Left ventricle myocardium inferior (tissue), 1 donor: ENCODE measurements around the gene THSD7B. TPM values are rescaled to one million over a fixed set of nuclear protein-coding genes. Genes with fewer than 3 reads are reported as not detected.

Experiments used
- DNase-seq: peaks from one replicate; pipeline ENCODE4 v3.0.0-alpha.2; 2020
- H3K27ac ChIP-seq: fragments of 200-600 bp; replicated peaks from 2 replicates; pipeline ENCODE4 v1.8.0; 2021
- H3K27me3 ChIP-seq: fragments of 200-600 bp; 2 replicates; pipeline ENCODE4 v1.8.0; 2021; ENCODE audit warnings: low read depth
- H3K36me3 ChIP-seq: fragments of 200-600 bp; 2 replicates; pipeline ENCODE4 v1.8.0; 2021
- H3K4me1 ChIP-seq: fragments of 200-600 bp; 2 replicates; pipeline ENCODE4 v1.8.0; 2021
- H3K4me3 ChIP-seq: fragments of 200-600 bp; 2 replicates; pipeline ENCODE4 v1.8.0; 2021; ENCODE audit warnings: mild to moderate bottlenecking, moderate library complexity
- H3K9me3 ChIP-seq: fragments of 200-600 bp; replicated peaks from 2 replicates; pipeline ENCODE4 v1.8.0; 2021
- intact Hi-C: fragments of 100-400 bp; cut with micrococcal nuclease; formaldehyde crosslinking; loops from one replicate; pipeline ENCODE4 v1.11.0; 2022
- long read RNA-seq: library from polyadenylated mRNA; unstranded; transcript quantifications from one replicate; pipeline ENCODE4 v2.0.0, GENCODE V29; 2021
- total RNA-seq: library from RNA; stranded (reverse); fragmentation: NEBNext Ultra II Directional; extraction: Animal tissue kit (Norgen Biotek cat#: 25700); gene quantifications from one replicate; pipeline ENCODE4 v1.2.1, GENCODE V29; 2021
- TF ChIP-seq, protein P1 (sequence below): fragments of 200-600 bp; IDR thresholded peaks from 2 replicates; pipeline ENCODE4 v1.8.0; 2021; ENCODE audit warnings: antibody characterized with exemption, mild to moderate bottlenecking, borderline replicate concordance
- donor health status: DM: no; HTN: yes; CAD: no; lungs with severe emphysema.

The THSD7B gene, protein sequence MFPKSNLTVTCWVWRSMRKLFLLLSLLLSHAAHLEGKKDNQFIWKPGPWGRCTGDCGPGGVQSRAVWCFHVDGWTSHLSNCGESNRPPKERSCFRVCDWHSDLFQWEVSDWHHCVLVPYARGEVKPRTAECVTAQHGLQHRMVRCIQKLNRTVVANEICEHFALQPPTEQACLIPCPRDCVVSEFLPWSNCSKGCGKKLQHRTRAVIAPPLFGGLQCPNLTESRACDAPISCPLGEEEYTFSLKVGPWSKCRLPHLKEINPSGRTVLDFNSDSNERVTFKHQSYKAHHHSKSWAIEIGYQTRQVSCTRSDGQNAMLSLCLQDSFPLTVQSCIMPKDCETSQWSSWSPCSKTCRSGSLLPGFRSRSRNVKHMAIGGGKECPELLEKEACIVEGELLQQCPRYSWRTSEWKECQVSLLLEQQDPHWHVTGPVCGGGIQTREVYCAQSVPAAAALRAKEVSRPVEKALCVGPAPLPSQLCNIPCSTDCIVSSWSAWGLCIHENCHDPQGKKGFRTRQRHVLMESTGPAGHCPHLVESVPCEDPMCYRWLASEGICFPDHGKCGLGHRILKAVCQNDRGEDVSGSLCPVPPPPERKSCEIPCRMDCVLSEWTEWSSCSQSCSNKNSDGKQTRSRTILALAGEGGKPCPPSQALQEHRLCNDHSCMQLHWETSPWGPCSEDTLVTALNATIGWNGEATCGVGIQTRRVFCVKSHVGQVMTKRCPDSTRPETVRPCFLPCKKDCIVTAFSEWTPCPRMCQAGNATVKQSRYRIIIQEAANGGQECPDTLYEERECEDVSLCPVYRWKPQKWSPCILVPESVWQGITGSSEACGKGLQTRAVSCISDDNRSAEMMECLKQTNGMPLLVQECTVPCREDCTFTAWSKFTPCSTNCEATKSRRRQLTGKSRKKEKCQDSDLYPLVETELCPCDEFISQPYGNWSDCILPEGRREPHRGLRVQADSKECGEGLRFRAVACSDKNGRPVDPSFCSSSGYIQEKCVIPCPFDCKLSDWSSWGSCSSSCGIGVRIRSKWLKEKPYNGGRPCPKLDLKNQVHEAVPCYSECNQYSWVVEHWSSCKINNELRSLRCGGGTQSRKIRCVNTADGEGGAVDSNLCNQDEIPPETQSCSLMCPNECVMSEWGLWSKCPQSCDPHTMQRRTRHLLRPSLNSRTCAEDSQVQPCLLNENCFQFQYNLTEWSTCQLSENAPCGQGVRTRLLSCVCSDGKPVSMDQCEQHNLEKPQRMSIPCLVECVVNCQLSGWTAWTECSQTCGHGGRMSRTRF (N-terminal part only)
- 0.22 TPM for total RNA-seq
- long read RNA-seq = 0 reads

DNA sequence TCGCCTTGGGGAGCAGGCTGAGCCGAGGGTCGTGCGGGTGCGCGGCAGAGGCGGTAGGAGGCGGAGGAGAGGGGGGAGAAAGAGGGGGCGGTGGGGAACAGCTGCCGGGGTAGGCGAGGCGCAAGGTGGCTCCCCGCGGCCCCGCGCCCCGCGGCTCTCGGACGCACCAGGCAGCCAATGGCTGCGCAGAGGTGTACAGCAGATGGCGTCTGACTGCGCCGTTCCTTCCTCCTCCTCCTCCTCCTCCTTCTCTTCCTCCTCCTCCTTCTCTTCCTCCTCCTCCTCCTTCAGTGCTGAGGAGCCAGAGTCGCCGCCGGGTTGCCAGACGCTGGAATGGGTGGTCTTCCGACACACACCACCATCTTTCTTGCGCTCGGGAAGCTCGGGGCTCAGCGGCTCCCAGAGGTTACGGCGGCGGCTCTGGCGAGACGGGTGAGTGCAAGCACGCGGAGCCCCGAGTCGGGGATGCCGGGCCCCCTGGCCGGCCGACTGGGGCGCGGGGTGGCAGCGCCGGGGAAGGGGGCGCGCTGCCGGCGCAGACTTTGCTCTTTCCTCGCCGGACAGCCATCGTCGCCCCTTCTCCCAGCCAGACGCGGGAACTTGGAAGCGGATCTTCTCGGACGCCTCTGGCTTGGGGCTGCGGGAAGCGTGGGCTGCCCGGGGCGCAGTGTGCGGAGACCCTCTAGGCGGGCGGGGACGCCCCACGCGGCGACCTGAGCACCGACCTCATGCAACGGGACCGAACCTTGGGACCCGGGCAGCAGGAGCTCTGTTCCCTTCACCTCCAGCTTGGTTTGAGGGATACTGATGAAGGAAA lies at the start of gene THSD7B:
TSS of gene THSD7B (plus strand) at position 290 of the 817 bp plus-strand sequence. CDS start 116,634 bp downstream, outside the sequence.
- DNase-seq = no peak
- intact Hi-C loops = no loop called here
- Histone ChIP-seq H3K27ac (no peak within 1 kb of the TSS), H3K4me3 (peak within 1 kb of the TSS; percentile 68), H3K27me3 (peaks cover 79% of the 10 kb centered on the region), H3K9me3 (no peaks in the 10 kb centered on the region), H3K4me1 (peaks cover 24% of the 10 kb centered on the region), H3K36me3 (no peaks in the 10 kb centered on the region)
- TF ChIP-seq, protein P1, sequence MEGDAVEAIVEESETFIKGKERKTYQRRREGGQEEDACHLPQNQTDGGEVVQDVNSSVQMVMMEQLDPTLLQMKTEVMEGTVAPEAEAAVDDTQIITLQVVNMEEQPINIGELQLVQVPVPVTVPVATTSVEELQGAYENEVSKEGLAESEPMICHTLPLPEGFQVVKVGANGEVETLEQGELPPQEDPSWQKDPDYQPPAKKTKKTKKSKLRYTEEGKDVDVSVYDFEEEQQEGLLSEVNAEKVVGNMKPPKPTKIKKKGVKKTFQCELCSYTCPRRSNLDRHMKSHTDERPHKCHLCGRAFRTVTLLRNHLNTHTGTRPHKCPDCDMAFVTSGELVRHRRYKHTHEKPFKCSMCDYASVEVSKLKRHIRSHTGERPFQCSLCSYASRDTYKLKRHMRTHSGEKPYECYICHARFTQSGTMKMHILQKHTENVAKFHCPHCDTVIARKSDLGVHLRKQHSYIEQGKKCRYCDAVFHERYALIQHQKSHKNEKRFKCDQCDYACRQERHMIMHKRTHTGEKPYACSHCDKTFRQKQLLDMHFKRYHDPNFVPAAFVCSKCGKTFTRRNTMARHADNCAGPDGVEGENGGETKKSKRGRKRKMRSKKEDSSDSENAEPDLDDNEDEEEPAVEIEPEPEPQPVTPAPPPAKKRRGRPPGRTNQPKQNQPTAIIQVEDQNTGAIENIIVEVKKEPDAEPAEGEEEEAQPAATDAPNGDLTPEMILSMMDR = peak; percentile 16

DNA sequence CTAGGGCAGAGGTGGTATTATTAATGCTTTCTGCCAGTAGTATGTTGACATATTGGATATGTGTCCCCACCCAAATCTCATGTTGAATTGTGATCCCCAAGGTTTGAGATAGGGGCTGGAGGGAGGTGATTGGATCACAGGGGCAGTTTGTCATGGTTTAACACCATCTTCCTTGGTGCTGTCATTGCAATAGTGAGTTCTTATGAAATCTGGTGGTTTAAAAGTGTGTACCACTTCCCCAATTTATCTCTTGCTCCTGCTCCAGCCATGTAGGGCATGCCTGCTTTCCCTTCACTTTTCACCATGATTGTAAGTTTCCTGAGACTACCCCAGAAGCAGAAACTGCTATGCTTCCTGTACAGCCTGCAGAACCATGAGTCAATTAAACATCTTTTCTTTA lies 47.1 kb upstream of the THSD7B start:
- Histone ChIP-seq H3K4me3 (no peak overlapping the region), H3K27me3 (no peaks in the 10 kb centered on the region), H3K4me1 (no peaks in the 10 kb centered on the region), H3K27ac (no peak overlapping the region), H3K36me3 (no peaks in the 10 kb centered on the region), H3K9me3 (no peaks in the 10 kb centered on the region)
- intact Hi-C loops = no loop called here
- TF ChIP-seq, protein P1 = no peak
- no peak for DNase-seq

DNA sequence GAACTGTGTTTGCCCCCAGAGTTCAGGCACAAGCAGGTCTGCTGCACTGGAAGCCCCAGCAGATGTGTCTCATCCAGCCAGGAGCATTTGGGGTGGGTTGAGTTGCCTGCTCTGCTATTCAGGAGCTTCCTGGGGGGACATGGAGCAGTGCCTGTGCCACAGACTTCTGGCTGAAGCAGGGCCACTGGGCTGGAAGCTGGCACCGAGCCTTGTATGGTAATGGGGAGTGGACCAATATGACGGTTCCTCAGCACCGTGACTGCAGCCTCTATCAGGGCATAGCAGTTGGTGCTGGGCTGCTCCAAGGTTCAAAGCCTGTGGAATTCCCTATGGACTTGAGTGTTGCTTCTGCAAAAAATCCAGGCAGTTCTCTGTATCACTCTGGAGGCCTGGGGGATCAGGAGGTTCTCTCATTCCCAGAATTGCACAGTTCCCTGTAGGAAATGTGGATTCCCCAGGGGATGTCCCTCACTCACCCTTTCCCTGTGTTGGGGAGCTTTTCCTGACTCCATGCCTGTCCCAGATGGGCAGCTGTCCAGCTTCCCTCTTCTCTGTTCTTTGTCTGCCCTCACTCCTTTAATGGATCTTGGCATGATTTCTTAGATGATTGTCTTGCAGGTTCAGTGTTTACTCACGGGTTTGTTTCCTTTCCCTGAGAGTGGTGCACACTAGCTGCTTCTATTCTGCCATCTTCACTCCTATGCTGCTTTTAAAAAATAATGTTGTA lies 37.2 kb upstream of the THSD7B start:
- DNase-seq = no peak
- no peak overlapping the region for H3K4me3 ChIP-seq
- no peak overlapping the region for H3K27ac ChIP-seq
- TF ChIP-seq, protein P1 = no peak
- intact Hi-C loops = no loop called here
- H3K9me3 ChIP-seq = no peaks in the 10 kb centered on the region
- no peaks in the 10 kb centered on the region for H3K4me1 ChIP-seq
- no peaks in the 10 kb centered on the region for H3K36me3 ChIP-seq
- H3K27me3 ChIP-seq = no peaks in the 10 kb centered on the region

DNA sequence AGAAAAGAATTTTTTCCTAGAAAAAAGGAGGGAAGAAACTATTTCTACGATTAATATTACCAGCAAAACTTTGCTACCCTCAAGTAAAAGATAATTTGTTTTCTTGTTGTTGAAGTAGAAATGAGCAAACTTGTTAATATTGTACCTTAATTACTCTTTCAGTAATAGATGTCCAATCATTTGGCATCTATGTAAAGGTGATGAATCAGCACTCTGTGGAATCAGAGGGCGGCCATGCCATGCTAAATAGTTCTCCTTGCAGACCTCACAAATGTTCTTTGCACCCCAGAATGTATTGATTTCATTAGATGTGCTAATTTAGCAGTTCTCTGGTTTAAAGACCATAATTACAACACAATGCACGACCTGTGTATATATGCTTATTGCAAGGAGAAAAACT lies 29.1 kb upstream of the THSD7B start:
- Histone ChIP-seq H3K4me1 (peaks cover 2% of the 10 kb centered on the region), H3K4me3 (no peak overlapping the region), H3K9me3 (no peaks in the 10 kb centered on the region), H3K36me3 (no peaks in the 10 kb centered on the region), H3K27ac (no peak overlapping the region), H3K27me3 (peaks cover 3% of the 10 kb centered on the region)
- DNase-seq = no peak
- intact Hi-C loops = loop anchor here (10.0 kb wide), 1 partner anchor 321 kb away; no protein-coding TSS in a partner anchor
- TF ChIP-seq, protein P1 = no peak
